Measurements from ENCODE around the gene APAF1. TPM values are rescaled to one million over a fixed set of nuclear protein-coding genes. Genes with fewer than 3 reads are reported as not detected.

The APAF1 gene
- total and polyA plus RNA-seq, 9 of the 15 experiments (the other 6 are each of a cell fraction or from before 2014, with no cell fraction given): 5.1 to 15.7 (median 9.9) TPM

GRCh38 chr12:98751580-98752115 lies 106.6 kb downstream of the APAF1 start (continued):
- TF ChIP-seq ZNF280A (IDR thresholded peaks at IDR 0.05; ENCODE audit: low read depth, partially characterized antibody) (no peak), HOMEZ (CRISPR knock-in tag; IDR thresholded peaks at IDR 0.05) (no peak), CEBPZ (IDR thresholded peaks at IDR 0.05; ENCODE audit: borderline replicate concordance, low read depth, low read length) (no peak), GTF2F1 (IDR thresholded peaks at IDR 0.05; ENCODE audit: low read depth, low read length) (no peak), MYNN (IDR thresholded peaks at IDR 0.05) (no peak), MYNN (CRISPR knock-in tag; IDR thresholded peaks at IDR 0.05) (no peak), CHD7 (IDR thresholded peaks at IDR 0.05; ENCODE audit: low read depth, low read length) (no peak), IRF1 (CRISPR knock-in tag; IDR thresholded peaks at IDR 0.05; ENCODE audit: borderline replicate concordance) (no peak)

All from K562 (cell line).